ENCODE results near the gene GPR108. TPM values are rescaled to one million over a fixed set of nuclear protein-coding genes. Genes with fewer than 3 reads are reported as not detected.

Gene GPR108
- total and polyA plus RNA-seq, 2 donors from 2014 or later: 113 to 144 TPM

GRCh38 chr19:6713773-6714692, 23.3 kb downstream of the GPR108 start:
- Histone ChIP-seq H3K9me3 (ENCODE audit: control insufficient read depth in 2 of 3, insufficient read depth in 1 of 3, low read length in 3 of 3) (no peaks in the 10 kb centered on the region), H3K4me3 (ENCODE audit: low read length in 3 of 3) (no peak overlapping the region), H3K27me3 (ENCODE audit: control insufficient read depth, insufficient read depth, low read length) (peaks cover 9% of the 10 kb centered on the region), H3K9ac (ENCODE audit: low read length in 3 of 3) (no peak overlapping the region), H3K4me1 (ENCODE audit: control insufficient read depth in 2 of 3, insufficient read depth in 2 of 3, low read depth in 1 of 3, low read length in 3 of 3) (no peaks in the 10 kb centered on the region), H3K27ac (ENCODE audit: low read depth in 2 of 2, low read length in 2 of 2) (no peak overlapping the region), H3K36me3 (ENCODE audit: control insufficient read depth in 2 of 3, insufficient read depth in 3 of 3, low read length in 3 of 3) (no peaks in the 10 kb centered on the region)
- no peak for FAIRE-seq
- peak in 1 of 5 donors; percentile 44 for DNase-seq
- intact Hi-C loops (cut with DNase I): no loop called here
- no peak for TF ChIP-seq CTCF (IDR thresholded peaks at IDR 0.05; ENCODE audit: borderline replicate concordance, extremely low read depth, insufficient read depth)

GRCh38 chr19:6712692-6713670, 24.4 kb downstream of the GPR108 start:
- Histone ChIP-seq H3K27me3 (ENCODE audit: control insufficient read depth, insufficient read depth, low read length) (peaks cover 11% of the 10 kb centered on the region), H3K4me1 (ENCODE audit: control insufficient read depth in 2 of 3, insufficient read depth in 2 of 3, low read depth in 1 of 3, low read length in 3 of 3) (no peaks in the 10 kb centered on the region), H3K9ac (ENCODE audit: low read length in 3 of 3) (no peak overlapping the region), H3K4me3 (ENCODE audit: low read length in 3 of 3) (no peak overlapping the region), H3K36me3 (ENCODE audit: control insufficient read depth in 2 of 3, insufficient read depth in 3 of 3, low read length in 3 of 3) (no peaks in the 10 kb centered on the region), H3K27ac (ENCODE audit: low read depth in 2 of 2, low read length in 2 of 2) (no peak overlapping the region), H3K9me3 (ENCODE audit: control insufficient read depth in 2 of 3, insufficient read depth in 1 of 3, low read length in 3 of 3) (no peaks in the 10 kb centered on the region)
- intact Hi-C loops (cut with DNase I): no loop called here
- TF ChIP-seq CTCF (IDR thresholded peaks at IDR 0.05; ENCODE audit: borderline replicate concordance, extremely low read depth, insufficient read depth): no peak
- peak in 1 of 5 donors; percentile 40 for DNase-seq
- FAIRE-seq: no peak

- DNase-seq (peak in 1 of 5 donors; percentile 60), FAIRE-seq (no peak)
- H3K27ac ChIP-seq (ENCODE audit: low read depth in 2 of 2, low read length in 2 of 2): no peak overlapping the region
- H3K4me3 ChIP-seq (ENCODE audit: low read length in 3 of 3): no peak overlapping the region
- peaks cover 11% of the 10 kb centered on the region for H3K27me3 ChIP-seq (ENCODE audit: control insufficient read depth, insufficient read depth, low read length)
- no peak overlapping the region for H3K9ac ChIP-seq (ENCODE audit: low read length in 3 of 3)
- no peaks in the 10 kb centered on the region for H3K36me3 ChIP-seq (ENCODE audit: control insufficient read depth in 2 of 3, insufficient read depth in 3 of 3, low read length in 3 of 3)
- no peak for TF ChIP-seq CTCF (IDR thresholded peaks at IDR 0.05; ENCODE audit: borderline replicate concordance, extremely low read depth, insufficient read depth)
- no peaks in the 10 kb centered on the region for H3K9me3 ChIP-seq (ENCODE audit: control insufficient read depth in 2 of 3, insufficient read depth in 1 of 3, low read length in 3 of 3)
- no peaks in the 10 kb centered on the region for H3K4me1 ChIP-seq (ENCODE audit: control insufficient read depth in 2 of 3, insufficient read depth in 2 of 3, low read depth in 1 of 3, low read length in 3 of 3)
- intact Hi-C loops (cut with DNase I): no loop called here
Measured at GRCh38 chr19:6712231-6712630, 25.1 kb downstream of the GPR108 start.
